Endothelial cell (in vitro differentiated cells): ENCODE results near the gene PCA3. TPM values are rescaled to one million over a fixed set of nuclear protein-coding genes. Genes with fewer than 3 reads are reported as not detected.
A peak's percentile ranks its signal among the peaks of the same experiment; 100 is the strongest.

Experiments
- DNase-seq: peaks from one replicate; pipeline ENCODE4 v3.0.0; 2021; ENCODE audit warnings: low spot score
- H3K27ac Mint-ChIP-seq: one replicate; pipeline ENCODE4 v1.8.0; 2021; ENCODE audit warnings: mixed read lengths, inconsistent platforms; ENCODE audit not compliant: unreplicated experiment
- H3K27me3 Mint-ChIP-seq: one replicate; pipeline ENCODE4 v1.8.0; 2021; ENCODE audit warnings: mild to moderate bottlenecking, moderate library complexity, mixed read lengths, inconsistent platforms; ENCODE audit not compliant: unreplicated experiment
- H3K36me3 Mint-ChIP-seq: one replicate; pipeline ENCODE4 v1.8.0; 2021; ENCODE audit warnings: mild to moderate bottlenecking, low read depth, mixed read lengths, inconsistent platforms; ENCODE audit not compliant: unreplicated experiment
- H3K4me1 Mint-ChIP-seq: one replicate; pipeline ENCODE4 v1.8.0; 2021; ENCODE audit warnings: mild to moderate bottlenecking, mixed read lengths, inconsistent platforms; ENCODE audit not compliant: unreplicated experiment
- H3K4me3 Mint-ChIP-seq: one replicate; pipeline ENCODE4 v1.8.0; 2021; ENCODE audit warnings: mild to moderate bottlenecking, mixed read lengths, inconsistent platforms; ENCODE audit not compliant: unreplicated experiment
- H3K9me3 Mint-ChIP-seq: one replicate; pipeline ENCODE4 v1.8.0; 2021; ENCODE audit warnings: mixed read lengths, inconsistent platforms; ENCODE audit not compliant: unreplicated experiment
- CTCF ChIP-seq: fragments of 200-600 bp; sonication (generic); IDR thresholded peaks from one replicate; pipeline ENCODE4 v1.5.0; 2021; ENCODE audit warnings: antibody characterized with exemption; ENCODE audit not compliant: unreplicated experiment
- total RNA-seq: library from RNA; stranded (reverse); fragmentation: NEBNext Ultra II Directional; extraction: Animal tissue kit (Norgen Biotek cat#: 25700); gene quantifications from one replicate; pipeline ENCODE4 v1.2.1, GENCODE V29; 2021; ENCODE audit not compliant: unreplicated experiment

PCA3 gene
- total RNA-seq, 1 donor from 2014 or later: 0.62 TPM

GRCh38 chr9:76751001-76751400 is 13.2 kb upstream of the PCA3 start:
- no peak overlapping the region for H3K4me3 Mint-ChIP-seq
- H3K4me1 Mint-ChIP-seq: no peaks in the 10 kb centered on the region
- no peaks in the 10 kb centered on the region for H3K36me3 Mint-ChIP-seq
- TF ChIP-seq CTCF: no peak
- H3K9me3 Mint-ChIP-seq: no peaks in the 10 kb centered on the region
- peaks cover 4% of the 10 kb centered on the region for H3K27me3 Mint-ChIP-seq
- H3K27ac Mint-ChIP-seq: no peak overlapping the region
- no peak for DNase-seq

DNA sequence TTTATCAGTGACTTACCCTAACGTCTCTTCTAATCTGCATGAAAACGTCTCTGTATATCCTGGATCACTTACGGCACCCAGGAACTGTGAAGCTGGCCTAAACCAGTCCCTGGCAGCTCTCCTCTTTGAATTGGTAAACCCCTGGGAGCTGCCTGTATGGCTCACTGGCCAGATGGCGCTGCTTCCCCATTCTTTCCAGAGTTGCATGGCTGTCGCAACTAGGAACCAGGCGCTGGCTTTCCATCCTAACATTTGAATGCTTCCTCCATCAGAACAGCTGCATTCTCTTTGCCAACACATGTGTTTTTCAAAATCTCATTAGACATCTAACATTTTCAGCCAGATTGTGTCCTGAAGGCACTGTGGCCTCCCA is 8.0 kb upstream of the PCA3 start:
- TF ChIP-seq CTCF: no peak
- no peaks in the 10 kb centered on the region for H3K36me3 Mint-ChIP-seq
- no peak overlapping the region for H3K27ac Mint-ChIP-seq
- peak; percentile 16 for DNase-seq
- H3K4me1 Mint-ChIP-seq: no peaks in the 10 kb centered on the region
- no peaks in the 10 kb centered on the region for H3K9me3 Mint-ChIP-seq
- H3K27me3 Mint-ChIP-seq: peaks cover 1% of the 10 kb centered on the region
- H3K4me3 Mint-ChIP-seq: no peak overlapping the region

GRCh38 chr9:76756941-76757673 is 7.1 kb upstream of the PCA3 start:
- Mint-ChIP-seq H3K27ac (no peak overlapping the region), H3K4me3 (no peak overlapping the region), H3K9me3 (no peaks in the 10 kb centered on the region), H3K27me3 (peaks cover 1% of the 10 kb centered on the region), H3K4me1 (no peaks in the 10 kb centered on the region), H3K36me3 (no peaks in the 10 kb centered on the region)
- TF ChIP-seq CTCF: no peak
- no peak for DNase-seq

DNA sequence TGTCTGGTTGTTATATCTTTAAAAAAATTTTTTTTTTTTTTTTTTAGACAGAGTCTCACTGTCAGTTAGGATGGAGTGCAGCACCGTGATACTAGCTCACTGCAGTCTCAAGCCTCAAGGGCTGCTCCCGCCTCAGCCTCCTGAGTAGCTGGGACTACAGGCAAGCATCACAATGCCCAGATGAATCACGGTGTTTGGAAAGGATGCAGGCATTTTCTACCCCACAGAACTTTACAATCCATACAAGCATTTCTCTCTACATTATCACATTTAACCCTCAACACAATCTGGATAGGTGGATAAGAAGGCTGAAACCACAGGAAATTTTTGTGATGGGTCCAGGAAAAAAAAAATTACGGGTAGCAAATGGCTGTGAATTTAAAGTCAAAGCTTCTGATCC is 5.8 kb upstream of the PCA3 start:
- no peak for TF ChIP-seq CTCF
- H3K4me3 Mint-ChIP-seq: no peak overlapping the region
- no peaks in the 10 kb centered on the region for H3K4me1 Mint-ChIP-seq
- H3K36me3 Mint-ChIP-seq: no peaks in the 10 kb centered on the region
- no peak for DNase-seq
- H3K27ac Mint-ChIP-seq: no peak overlapping the region
- no peaks in the 10 kb centered on the region for H3K9me3 Mint-ChIP-seq
- H3K27me3 Mint-ChIP-seq: peaks cover 1% of the 10 kb centered on the region

DNA sequence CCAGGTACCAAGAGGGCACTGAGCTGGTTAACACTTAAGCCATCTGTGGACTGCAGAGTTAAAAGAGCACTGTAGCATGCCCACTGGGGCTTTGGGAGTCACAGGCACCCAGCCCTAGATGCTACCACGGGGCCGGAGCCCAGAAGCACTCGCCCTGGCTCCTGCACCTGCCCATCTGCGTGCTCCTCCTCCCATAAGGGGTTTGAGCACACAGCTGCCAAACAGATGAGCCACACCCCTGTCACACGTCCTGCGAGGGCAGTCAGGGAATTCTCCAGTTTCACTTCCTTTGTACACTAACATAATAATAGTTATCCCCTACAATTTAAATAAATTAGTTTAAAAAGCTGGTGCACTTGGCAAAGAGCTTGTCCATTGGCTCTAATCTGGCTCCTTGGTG is 4.5 kb upstream of the PCA3 start:
- no peak for TF ChIP-seq CTCF
- H3K36me3 Mint-ChIP-seq: no peaks in the 10 kb centered on the region
- peaks cover 1% of the 10 kb centered on the region for H3K27me3 Mint-ChIP-seq
- no peak for DNase-seq
- H3K9me3 Mint-ChIP-seq: no peaks in the 10 kb centered on the region
- no peak overlapping the region for H3K4me3 Mint-ChIP-seq
- no peak overlapping the region for H3K27ac Mint-ChIP-seq
- no peaks in the 10 kb centered on the region for H3K4me1 Mint-ChIP-seq
